CD4-positive, alpha-beta T cell treated with Interleukin-2 at 100 ng/mL for 4 hours (primary cell): ENCODE measurements around the gene CEP97.
"Not testable (repeated sequence)": the region's sequence is repeated elsewhere in the genome, so short reads cannot be mapped to it uniquely, and the experiment has no call there.

Source experiments
- DNase-seq: peaks from one replicate; pipeline ENCODE4 v3.0.0-alpha.2; 2020; ENCODE audit warnings: low spot score

CEP97 gene

DNA sequence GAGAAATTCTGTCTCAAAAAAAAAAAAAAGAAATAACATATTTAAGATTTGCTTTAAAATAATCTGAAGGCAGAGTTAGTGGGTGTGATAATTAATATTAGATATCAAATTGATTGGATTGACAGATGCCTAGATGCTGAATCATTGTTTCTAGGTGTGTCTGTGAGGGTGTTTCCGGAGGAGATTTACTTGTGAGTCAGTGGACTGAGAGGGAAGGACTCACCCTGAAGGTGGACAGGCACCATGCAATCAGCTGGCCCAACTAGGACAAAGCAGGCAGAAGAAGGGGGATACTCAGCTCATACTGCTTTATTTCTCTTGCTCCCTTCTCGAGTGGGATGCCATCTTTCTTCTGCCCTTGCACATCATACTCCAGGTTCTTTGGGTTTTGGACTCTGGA is 21.2 kb upstream of the CEP97 start:
- DNase-seq, result no peak

DNA sequence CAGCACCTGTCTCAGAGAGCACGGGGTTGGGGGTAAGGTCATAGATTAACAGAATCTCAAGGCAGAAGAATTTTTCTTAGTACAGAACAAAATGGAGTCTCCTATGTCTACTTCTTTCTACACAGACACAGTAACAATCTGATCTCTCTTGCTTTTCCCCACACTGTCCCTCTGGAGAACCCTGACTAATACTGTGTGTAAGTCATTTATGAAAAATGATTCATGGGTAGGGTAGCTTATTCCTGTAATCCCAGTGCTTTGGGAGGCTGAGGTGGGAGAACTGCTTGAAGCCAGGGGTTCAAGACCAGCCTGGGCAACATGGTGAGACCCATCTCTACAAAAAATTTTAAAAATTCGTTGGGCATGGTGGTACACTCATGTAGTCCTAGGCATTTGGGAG is 19.8 kb upstream of the CEP97 start:
- not testable (repeated sequence) for DNase-seq

DNA sequence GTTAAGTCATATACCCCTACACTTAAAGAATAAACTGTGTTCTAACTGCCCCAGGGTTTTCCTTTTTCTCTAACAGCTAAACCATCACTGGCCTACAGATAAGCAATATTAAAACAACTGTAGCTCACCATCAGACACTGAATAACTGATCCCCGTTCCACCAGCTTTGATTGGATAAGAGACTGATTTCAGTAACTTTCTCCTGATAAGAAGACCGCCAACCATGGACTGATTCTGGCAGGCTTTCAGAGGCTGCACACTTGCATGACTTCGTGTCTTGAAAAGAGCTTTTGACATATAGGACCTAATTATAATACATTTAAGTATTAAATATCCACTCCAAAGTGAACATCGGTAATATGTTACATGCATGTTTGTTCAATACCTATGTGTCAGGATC is 15.3 kb upstream of the CEP97 start:
- DNase-seq, result no peak

DNA sequence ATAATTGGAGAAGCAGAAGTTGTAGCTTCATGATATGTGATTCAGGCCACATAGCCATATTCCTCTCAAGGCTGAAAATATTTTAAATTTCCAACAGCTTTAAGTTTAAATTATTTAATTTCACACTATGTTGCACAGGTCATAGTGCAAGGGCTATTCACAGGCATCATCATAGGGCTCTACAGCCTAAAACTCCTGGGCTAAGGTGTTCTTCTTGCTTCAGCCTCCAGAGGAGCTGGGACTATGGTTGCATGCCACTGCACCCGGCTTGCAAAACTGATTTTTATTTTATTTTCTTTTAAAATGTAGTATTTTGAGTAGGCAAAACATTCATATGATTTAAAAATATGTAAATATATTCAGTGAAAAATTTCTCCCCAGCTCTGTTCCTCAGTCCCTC is 6.0 kb upstream of the CEP97 start:
- DNase-seq, result no peak

DNA sequence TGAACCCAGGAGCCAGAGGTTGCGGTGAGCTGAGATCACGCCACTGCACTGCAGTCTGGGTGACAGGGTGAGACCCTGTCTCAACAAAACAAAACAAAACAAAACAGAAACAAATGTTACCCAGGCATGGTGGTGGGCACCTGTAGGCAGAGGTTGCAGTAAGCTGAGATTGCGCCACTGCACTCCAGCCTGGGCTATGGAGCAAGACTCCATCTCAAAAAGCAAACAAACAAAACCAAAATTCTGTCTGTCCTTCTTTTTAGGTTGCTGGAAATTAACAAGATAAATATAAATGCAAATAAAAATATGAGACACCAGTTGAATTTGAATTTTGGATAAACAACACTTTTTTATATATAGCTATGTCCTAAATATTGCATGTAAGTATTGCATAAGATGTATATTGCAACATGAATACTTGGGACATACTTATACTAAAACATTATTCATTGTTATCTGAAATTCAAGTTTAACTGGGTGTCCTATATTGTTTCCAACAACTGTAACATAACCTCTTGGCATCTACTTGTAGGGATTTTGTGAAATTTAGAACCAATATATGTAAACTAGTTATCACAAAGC is 4.7 kb upstream of the CEP97 start:
- DNase-seq, result no peak

DNA sequence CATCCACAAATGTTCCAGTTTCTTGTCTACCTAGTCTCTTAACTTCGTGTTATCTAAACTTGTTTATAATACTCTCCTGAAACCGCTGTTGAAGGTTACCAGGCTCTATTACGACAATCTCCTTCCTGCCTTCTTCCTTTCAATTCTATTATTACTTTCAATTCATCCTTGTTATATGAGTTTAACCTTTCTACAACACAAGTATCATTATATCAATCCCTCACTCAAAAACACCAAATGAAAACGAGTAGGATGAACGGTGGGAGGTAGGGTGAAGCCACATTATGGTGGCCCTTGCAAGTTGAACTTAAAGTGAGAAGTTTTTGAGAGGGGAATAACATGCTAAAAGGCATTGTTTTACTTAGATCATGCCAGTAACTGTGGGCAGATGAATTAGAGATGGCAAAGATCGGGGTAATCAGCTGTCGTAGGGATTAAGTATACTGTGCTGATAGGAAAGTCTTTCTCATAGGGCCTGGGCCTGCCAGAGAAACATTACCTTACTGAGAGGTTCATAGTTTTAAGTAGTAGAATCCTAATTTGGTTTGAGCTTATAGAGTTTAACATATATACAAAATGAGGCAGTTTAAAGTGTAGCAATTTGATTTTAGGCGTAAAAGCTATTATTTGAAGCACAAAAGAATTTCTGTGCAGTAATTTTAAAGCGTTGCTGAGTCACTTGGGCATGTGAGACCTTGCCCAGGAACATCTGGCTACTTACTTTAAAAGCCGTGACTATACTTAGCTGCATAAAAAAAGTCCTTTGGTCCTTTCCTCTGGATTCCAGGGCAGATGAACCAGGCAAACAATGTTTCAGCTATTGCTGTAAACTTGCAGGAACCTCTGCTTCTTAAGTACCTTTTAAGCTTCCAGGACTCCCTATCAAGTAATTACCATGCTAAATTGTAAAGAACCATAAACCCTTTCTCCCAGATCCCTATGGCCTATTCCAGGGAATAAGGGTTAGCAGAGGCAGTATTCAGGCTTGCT is 3.3 kb upstream of the CEP97 start:
- no peak for DNase-seq

DNA sequence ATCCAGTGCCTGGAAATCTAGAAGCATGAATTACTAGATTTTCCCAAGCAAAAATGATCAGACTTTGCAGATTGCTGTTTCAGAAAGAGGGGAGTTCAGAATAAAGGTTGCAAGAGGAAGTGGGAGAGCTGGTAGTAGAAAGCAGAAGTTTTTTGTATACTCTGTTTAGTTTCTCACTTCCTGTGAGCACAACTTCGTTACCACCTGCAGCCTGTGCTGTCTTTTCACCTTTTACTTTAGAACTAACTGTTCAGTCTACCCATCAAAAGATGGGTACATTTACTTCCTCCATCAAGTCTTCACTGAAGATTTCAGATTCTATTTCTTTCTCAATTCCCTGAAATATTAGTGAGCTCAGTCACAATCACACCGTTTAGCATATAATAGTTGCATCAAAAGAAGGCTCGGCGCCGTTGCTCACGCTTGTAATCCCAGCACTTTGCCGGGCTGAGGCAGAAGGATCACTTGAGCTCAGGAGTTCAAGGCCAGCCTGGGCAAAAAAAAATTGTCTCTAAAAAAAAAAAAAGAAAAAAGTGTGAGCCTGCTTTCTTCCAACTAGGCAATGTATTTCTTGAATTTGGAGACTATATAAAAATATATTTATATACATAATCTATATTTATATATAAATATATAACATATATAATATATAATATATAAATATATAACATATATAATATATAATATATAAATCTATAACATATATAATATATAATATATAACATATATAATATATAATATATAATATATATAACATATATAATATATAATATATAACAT is 1.8 kb upstream of the CEP97 start:
- DNase-seq, result peak; percentile 44

DNA sequence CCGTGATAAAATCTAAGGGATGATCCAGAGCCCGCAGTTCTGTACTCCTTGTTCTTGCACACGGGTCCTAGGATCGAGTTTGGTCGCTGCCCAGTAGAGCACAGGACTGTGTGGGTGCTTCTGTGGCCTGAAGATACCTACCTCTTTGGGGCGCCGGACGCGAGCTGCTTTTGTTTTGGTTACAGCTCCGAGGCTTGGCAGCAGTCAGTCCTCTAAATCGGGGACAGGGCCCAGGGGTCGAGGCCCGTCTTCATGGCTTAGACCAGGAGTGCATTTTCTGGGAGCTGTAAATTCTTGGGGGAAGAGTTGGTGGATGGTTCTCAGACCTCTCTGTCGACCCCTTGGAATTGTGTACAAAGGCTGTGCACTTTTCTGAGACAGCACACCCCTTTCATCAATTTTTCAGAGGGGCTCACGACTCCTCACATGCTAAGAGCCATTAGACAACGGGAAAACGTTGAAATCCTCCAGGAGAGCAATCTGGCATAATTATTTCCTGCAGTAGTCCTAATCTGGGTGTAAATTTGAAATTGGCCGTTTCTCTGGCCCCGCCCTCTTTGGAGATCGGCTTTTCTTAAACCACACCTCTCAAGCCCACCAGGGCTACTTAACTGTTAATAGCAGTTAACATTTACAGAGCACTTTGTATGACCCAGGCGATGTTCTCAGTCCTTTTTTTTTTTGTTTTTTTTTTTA is 928 bp downstream of the CEP97 start:
- peak; percentile 20 for DNase-seq

DNA sequence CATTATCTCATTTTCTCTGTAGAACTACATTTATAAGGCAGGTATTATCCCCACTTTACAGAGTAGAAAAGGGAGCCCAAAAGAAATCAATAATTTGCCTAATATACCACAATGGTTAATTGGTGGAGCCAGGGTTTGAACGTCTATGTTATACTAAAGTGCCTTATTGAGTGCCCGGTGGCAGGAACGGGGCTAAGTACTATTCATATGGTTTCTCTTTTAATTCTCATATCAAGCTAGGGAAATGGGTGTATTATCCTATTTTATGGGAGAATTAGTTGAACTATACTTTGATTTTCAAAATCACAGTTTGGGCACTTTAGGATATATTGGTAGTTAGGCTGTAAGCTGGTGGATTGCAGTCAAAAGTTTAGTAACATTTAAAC is 1.5 kb downstream of the CEP97 start:
- no peak for DNase-seq

DNA sequence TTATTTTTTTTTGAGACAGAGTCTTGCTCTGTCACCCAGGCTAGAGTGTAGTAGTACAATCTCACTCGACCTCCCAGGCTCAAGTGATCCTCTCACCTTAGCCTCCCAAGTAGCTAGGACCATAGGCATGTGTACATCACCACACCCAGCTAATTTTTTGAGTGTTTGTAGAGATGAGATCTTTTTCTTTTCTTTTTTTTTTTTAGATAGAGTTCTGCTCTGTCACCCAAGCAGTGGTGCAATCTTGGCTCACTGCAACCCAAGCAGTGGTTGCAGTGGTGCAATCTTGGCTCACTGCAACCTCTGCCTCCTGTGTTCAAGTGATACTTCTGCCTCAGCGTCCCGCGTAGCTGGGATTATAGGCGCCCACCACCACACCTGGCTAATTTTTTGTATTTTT is 5.2 kb downstream of the CEP97 start:
- DNase-seq, result no peak

DNA sequence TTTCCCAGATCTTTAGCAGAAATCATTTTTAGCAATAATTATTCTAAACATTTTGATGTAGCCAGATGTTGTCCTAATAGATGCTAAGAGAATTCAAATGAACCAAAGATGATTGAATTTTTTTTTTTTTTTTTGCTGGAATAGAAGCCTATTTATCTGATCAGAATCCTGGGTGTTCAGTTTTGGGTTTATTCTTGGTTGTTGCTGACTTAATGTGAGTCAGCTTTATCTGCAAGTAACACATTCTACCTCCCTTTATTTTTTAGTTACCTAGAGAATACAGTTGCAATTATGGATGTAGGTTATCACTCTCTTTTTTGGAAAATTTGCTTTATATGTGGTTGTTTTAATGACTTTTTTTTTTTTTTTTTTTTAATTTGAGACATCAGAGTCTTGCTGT is 6.4 kb downstream of the CEP97 start:
- DNase-seq, result no peak

DNA sequence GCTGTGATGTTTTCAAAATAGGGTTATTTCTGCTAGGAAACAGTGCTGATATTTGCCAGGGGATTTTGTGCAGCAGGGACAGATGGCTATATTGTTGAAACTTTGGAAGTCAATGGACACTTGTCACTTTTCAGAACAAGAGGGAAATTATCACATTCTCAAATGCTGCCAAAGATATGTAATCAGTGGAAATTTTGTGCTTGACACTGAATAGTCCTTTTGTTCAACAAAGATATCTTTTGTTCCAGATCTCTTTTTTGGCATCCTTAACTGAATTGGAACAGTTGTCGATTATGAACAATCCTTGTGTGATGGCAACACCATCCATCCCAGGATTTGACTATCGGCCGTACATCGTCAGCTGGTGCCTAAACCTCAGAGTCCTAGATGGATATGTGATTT is 7.8 kb downstream of the CEP97 start:
- DNase-seq, result no peak

DNA sequence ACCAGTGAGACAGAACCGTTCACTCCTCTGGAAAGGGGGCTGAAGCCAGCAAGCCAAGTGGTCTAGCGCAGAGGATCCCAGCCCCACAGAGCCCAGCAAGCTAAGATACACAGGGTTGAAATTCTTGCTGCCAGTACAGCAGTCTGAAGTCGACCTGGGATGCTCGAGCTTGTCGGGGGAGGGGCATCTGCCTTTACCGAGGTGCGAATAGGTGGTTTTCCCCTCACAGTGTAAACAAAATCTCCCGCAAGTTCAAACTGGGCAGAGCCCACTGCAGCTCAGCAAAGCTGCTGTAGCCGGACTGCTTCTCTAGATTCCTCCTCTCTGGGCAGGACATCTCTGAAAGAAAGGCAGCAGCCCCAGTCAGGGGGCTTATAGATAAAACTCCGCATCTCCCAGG is 11.4 kb downstream of the CEP97 start:
- DNase-seq, result no peak

DNA sequence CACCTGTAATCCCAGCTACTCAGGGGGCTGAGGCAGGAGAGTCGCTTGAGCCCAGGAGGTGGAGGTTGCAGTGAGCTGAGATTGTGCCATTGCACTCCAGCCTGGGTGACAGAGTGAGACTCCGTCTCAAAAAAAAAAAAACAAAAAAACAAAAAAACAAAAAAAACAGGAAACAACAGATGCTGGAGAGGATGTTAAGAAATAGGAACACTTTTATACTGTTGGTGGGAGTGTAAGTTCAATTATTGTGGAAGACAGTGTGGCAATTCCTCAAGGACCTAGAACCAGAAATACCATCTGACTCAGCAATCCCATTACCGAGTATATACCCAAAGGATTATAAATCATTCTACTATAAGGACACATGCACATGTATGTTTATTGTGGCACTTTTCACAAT is 17.5 kb downstream of the CEP97 start:
- DNase-seq, result not testable (repeated sequence)

DNA sequence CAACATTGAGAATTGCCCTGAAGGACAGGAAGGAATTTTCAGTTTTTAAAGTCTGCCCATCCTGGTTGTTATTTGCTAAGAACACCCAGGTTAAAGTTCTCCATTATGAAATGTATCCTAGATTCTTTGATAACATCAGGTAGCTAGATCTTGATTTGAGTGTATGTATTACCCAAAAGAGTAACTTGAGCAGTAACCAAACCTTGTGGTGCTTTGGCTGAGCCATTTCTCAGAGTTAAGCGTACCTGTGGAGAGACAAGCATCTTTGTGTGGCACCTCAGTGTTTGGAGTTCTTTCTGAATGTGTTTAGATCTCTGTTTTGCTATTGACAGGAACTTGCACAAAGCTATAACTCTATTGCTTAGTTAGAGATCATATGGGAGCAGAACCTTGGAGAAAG is 20.4 kb downstream of the CEP97 start:
- DNase-seq, result no peak

DNA sequence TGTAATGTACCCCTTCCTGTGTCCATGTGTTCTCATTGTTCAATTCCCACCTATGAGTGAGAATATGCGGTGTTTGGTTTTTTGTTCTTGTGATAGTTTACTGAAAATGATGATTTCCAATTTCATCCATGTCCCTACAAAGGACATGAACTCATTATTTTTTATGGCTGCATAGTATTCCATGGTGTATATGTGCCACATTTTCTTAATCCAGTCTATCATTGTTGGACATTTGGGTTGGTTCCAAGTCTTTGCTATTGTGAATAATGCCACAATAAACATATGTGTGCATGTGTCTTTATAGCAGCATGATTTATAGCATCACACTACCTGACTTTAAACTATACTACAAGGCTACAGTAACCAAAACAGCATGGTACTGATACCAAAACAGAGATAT is 21.5 kb downstream of the CEP97 start:
- not testable (repeated sequence) for DNase-seq

DNA sequence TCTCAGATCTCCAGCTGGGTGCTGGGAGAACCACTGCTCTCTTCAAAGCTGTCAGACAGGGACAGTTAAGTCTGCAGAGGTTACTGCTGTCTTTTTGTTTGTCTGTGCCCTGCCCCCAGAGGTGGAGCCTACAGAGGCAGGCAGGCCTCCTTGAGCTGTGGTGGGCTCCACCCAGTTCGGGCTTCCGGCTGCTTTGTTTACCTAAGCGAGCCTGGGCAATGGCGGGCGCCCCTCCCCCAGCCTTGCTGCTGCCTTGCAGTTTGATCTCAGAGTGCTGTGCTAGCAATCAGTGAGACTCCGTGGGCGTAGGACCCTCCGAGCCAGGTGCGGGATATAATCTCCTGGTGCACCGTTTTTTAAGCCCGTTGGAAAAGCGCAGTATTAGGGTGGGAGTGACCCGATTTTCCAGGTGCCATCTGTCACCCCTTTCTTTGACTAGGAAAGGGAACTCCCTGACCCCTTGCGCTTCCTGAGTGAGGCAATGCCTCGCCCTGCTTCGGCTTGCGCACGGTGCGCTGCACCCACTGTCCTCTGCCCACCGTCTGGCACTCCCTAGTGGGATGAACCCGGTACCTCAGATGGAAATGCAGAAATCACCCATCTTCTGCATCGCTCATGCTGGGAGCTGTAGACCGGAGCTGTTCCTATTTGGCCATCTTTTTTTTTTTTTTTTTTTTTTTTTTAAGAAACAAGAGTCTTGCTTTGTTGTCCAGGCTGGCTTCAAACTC is 29.1 kb downstream of the CEP97 start:
- DNase-seq, result peak; percentile 44

DNA sequence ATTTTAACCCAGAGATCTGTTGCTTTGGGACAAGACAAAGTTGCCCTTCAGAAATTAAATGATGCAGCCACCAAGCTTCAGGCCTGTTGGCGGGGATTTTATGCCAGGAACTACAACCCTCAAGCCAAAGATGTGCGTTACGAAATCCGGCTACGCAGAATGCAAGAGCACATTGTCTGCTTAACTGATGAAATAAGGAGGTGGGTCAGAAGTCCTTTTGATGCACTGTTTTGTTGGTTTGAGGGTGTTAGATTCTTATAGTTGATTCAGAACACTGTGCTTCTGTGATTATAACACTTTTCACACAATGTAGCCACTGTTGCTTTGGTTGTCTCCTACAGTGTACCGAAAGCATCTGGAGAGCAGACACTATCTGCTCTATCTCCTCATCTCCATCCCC is 33.8 kb downstream of the CEP97 start:
- no peak for DNase-seq

DNA sequence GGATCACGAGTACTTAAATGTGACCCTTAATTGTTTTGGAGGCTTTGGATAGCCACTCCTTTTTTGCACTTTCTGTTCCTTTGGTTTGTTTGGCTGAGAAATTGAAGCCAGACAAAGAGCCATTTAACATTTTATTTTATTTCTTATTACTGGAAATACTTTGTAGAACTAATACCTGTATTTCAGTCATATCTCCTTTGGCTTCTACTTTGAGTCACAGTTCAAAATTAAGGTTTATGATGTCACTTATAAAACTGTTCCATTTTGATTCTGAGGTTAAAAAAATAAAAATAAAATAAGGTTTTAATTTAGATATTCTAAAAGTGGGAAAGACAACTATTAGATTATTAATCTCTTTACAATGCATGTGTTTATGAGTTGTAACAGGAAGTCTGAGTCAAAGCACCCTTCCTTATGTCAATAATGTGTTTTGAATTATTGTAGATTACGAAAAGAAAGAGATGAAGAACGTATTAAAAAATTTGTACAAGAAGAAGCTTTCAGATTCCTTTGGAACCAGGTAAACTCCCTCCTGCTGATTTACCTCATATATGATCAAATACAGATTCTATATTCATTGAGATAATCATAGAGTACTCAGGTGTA is 37.7 kb downstream of the CEP97 start:
- no peak for DNase-seq

DNA sequence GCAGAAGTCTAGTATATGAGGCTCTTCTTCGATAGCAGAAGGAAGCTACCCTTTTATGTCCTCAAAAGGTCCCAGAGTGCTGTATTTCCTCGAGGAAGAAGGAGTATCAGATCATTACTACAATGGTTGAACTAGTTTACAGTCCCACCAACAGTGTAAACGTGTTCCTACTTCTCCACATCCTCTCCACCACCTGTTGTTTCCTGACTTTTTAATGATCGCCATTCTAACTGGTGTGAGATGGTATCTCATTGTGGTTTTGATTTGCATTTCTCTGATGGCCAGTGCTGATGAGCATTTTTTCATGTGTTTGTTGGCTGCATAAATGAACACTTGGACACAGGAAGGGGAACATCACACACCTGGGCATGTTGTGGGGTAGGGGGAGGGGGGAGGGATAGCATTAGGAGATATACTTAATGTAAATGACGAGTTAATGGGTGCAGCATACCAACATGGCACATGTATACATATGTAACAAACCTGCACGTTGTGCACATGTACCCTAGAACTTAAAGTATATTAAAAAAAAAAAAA is 53.4 kb downstream of the CEP97 start:
- not testable (repeated sequence) for DNase-seq
